ENCODE data around the gene MUTYH.

DNA sequence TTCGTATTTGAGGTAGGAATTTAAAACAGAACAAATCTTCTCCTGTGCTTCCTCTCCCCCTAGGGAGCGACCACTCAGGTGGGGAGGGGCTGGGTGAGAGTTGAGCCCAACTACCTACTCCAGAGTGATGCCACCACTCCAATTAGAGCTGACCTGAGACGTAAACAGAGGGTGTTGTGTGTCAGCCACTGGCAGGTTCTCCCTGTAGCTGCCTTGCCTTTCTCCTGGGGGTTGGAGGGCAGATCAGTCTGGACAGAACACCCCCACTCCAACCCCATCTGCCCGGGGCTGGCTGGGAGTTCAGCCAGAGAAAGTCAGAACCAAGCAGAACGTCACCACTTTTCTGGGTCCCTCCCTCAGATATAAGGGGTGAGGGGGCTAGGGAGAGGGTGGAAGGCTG is 11.6 kb downstream of the MUTYH start:
- TF ChIP-seq EZH2 (IDR thresholded peaks at IDR 0.05; ENCODE audit: low read depth), result no peak
- TF ChIP-seq, protein P1, sequence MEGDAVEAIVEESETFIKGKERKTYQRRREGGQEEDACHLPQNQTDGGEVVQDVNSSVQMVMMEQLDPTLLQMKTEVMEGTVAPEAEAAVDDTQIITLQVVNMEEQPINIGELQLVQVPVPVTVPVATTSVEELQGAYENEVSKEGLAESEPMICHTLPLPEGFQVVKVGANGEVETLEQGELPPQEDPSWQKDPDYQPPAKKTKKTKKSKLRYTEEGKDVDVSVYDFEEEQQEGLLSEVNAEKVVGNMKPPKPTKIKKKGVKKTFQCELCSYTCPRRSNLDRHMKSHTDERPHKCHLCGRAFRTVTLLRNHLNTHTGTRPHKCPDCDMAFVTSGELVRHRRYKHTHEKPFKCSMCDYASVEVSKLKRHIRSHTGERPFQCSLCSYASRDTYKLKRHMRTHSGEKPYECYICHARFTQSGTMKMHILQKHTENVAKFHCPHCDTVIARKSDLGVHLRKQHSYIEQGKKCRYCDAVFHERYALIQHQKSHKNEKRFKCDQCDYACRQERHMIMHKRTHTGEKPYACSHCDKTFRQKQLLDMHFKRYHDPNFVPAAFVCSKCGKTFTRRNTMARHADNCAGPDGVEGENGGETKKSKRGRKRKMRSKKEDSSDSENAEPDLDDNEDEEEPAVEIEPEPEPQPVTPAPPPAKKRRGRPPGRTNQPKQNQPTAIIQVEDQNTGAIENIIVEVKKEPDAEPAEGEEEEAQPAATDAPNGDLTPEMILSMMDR (conservative IDR thresholded peaks at IDR 0.05), result no peak

All from PC-9 (cell line).